BJ (cell line): ENCODE results near the gene MT1B. TPM values are rescaled to one million over a fixed set of nuclear protein-coding genes. Genes with fewer than 3 reads are reported as not detected.

Experiments
- CTCF ChIA-PET: fragments of 350-600 bp; formaldehyde crosslinking; extraction: SDS; loops from one replicate; lab custom pipeline; 2021; ENCODE audit warnings: antibody characterized with exemption, inconsistent platforms; lab: Yijun Ruan, JAX
- POLR2A ChIA-PET: fragments of 300-600 bp; sonication (Branson Sonifier 250); formaldehyde crosslinking; extraction: SDS; loops from one replicate; lab custom pipeline; 2021; ENCODE audit warnings: antibody characterized with exemption; lab: Charles Lee
- DNase-seq: peaks from one replicate; pipeline ENCODE4 v3.0.0-alpha.2; 2011; ENCODE audit warnings: low read depth
- H3K27me3 ChIP-seq: 2 replicates; pipeline ENCODE4 v1.6.0; 2011; ENCODE audit warnings: low read length; ENCODE audit not compliant: control insufficient read depth, insufficient read depth
- H3K36me3 ChIP-seq: 2 replicates; pipeline ENCODE4 v1.5.1; 2011; ENCODE audit warnings: low read length; ENCODE audit not compliant: control insufficient read depth, insufficient read depth
- H3K4me3 ChIP-seq: 2 replicates; pipeline ENCODE4 v1.5.1; 2011; ENCODE audit warnings: low read depth, mild to moderate bottlenecking, control low read depth, low read length
- CTCF ChIP-seq: IDR thresholded peaks from 2 replicates; pipeline ENCODE4 v1.5.1; 2011; ENCODE audit warnings: low read depth, mild to moderate bottlenecking, control low read depth, inconsistent platforms, low read length, moderate library complexity; ENCODE audit not compliant: insufficient read depth
- polyA plus RNA-seq: library from polyadenylated mRNA; depleted of rRNA; stranded (reverse); fragments of >200 nt; gene quantifications from 2 replicates; pipeline ENCODE4 v1.2.3, GENCODE V29; 2011

The MT1B gene
- polyA plus RNA-seq, 1 experiment, result not detected

GRCh38 chr16:56606476-56607108 is 45.1 kb upstream of the MT1B start:
- DNase-seq, result peak; percentile 76
- Histone ChIP-seq H3K27me3 (no peaks in the 10 kb centered on the region), H3K4me3 (peak overlapping the region; percentile 8), H3K36me3 (no peaks in the 10 kb centered on the region)
- POLR2A ChIA-PET, result interaction anchor here (0.9 to 1.0 kb wide), 3 partner anchors 12 to 21 kb away, joined by 3 to 9 read pairs (median 4); partner anchors contain the start of gene MT1E
- CTCF ChIA-PET, result interaction anchor here (1.1 to 7.8 kb wide), 6 partner anchors 17 to 96 kb away, joined by 3 to 100 read pairs (median 12); partner anchors contain the start of gene MT1E
- TF ChIP-seq CTCF, result no peak

DNA sequence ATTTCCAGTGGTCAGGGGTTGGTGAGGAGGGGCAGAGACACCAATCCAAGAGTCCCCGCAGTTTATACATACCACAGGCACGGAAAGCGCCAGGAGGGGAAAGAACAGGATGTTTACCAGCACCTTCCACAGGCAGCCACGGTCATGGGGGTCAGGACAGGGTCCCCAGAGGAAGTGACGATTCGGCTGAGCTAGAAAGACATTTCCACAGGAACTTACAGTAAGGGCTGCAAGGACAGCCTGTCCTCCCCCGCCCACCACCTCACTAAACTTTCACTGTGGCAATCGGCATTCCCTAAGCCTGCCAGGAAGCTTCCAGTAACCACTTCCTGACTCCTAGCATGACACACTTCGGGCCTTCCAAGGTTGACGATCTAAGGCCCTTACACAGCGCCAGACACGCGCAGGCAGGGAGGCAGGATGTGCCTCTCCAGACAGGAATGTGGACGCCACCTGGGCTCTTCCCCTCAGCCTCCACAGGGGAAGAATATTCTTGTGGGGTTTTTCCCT is 44.5 kb upstream of the MT1B start:
- Histone ChIP-seq H3K4me3 (peak overlapping the region; percentile 8), H3K36me3 (no peaks in the 10 kb centered on the region), H3K27me3 (no peaks in the 10 kb centered on the region)
- TF ChIP-seq CTCF, result no peak
- ChIA-PET POLR2A (interaction anchor here (0.9 to 1.0 kb wide), 2 partner anchors 11 to 19 kb away, joined by 4 to 9 read pairs; partner anchors contain the start of gene MT1E), CTCF (interaction anchor here (1.1 to 7.8 kb wide), 5 partner anchors 16 to 95 kb away, joined by 3 to 100 read pairs (median 3); partner anchors contain the start of gene MT1E)
- peak; percentile 96 for DNase-seq

- ChIA-PET POLR2A (interaction anchor here (1.0 kb wide), 1 partner anchor 18 kb away, joined by 9 read pairs; the partner anchor contains the start of gene MT1E), CTCF (interaction anchor here (1.1 to 7.8 kb wide), 2 partner anchors 23 to 95 kb away, joined by 3 to 100 read pairs; no protein-coding TSS in a partner anchor)
- Histone ChIP-seq H3K27me3 (no peaks in the 10 kb centered on the region), H3K4me3 (peak overlapping the region; percentile 38), H3K36me3 (no peaks in the 10 kb centered on the region)
- TF ChIP-seq CTCF, result no peak
- DNase-seq, result no peak
Observed at GRCh38 chr16:56607675-56608042, 44.0 kb upstream of the MT1B start.

- CTCF ChIA-PET, result interaction anchor here (0.9 to 1.0 kb wide), 2 partner anchors 36 to 93 kb away, joined by 4 to 5 read pairs; no protein-coding TSS in a partner anchor
- POLR2A ChIA-PET, result interaction anchor here (0.5 to 1.1 kb wide), 5 partner anchors 10 to 159 kb away, joined by 4 to 6 read pairs (median 5); partner anchors contain the start of gene MT1E
- TF ChIP-seq CTCF, result no peak
- DNase-seq, result peak; percentile 79
- H3K27me3 ChIP-seq, result no peaks in the 10 kb centered on the region
- H3K36me3 ChIP-seq, result no peaks in the 10 kb centered on the region
- H3K4me3 ChIP-seq, result peak within 1 kb of the TSS; percentile 84
Observed at GRCh38 chr16:56608043-56608875, 43.4 kb upstream of the MT1B start, which contains the start of gene MT2A. Gene MT2A (plus strand): TSS chr16:56608584. CDS start chr16:56608656, 72 bp downstream.
